Measurements from ENCODE around the gene CTNS. TPM values are rescaled to one million over a fixed set of nuclear protein-coding genes. Genes with fewer than 3 reads are reported as not detected.

Gene CTNS
- total and polyA plus RNA-seq, 2 of the 13 experiments (the other 11 are each of a cell fraction or from before 2014, with no cell fraction given): 9.5 to 13.7 TPM

DNA sequence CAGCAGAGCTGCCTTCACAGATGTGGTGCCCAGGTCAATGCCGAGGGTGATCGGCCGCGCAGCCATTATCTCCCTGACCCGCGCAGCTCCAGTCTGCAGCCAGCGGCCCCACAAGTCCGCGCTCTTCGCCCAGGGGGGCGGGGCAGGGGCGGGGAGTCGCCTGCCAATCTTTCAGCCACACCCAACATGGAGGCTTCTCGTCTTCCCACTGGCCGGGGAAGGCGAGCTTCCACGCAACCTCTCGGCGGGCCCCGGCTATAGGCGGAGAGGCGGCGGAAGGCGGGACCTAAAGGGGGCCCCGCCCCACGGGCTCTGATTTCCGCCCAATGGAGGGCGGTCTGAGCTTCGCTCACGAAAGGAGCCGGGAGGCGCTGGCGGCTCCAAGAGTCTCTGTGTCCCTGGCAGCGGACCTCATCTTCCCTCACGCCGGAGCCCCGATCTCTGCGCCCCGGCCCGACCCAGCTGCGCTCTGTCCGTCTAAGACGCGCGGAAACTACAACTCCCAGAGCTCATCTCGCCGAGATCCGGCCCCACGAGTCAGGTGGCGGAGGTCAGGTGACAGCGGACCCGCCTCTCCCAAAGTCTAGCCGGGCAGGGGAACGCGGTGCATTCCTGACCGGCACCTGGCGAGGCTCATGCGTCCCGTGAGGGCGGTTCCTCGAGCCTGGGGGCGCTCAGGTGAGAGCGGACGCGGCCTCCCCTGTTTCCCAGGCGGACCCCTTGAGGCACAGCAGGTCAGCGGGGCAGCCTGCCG is at the start of gene CTNS, which contains the start of gene SHPK (continued):
- TF ChIP-seq ATF7 (IDR thresholded peaks at IDR 0.05) (no peak), ATF7 (CRISPR knock-in tag; IDR thresholded peaks at IDR 0.05) (no peak), NR2F6 (IDR thresholded peaks at IDR 0.05) (no peak; the same call in 1 of the 2 replicates), NR2F6 (CRISPR knock-in tag; IDR thresholded peaks at IDR 0.05) (peak; percentile 57; the same call in 1 of the 2 replicates), FOSL1 (CRISPR knock-in tag; IDR thresholded peaks at IDR 0.05; ENCODE audit: borderline replicate concordance) (no peak), KAT8 (CRISPR knock-in tag; IDR thresholded peaks at IDR 0.05) (peak; percentile 90), YY1 (IDR thresholded peaks at IDR 0.05; ENCODE audit: insufficient read depth, insufficient replicate concordance, low read depth, low read length) (peak; percentile 86), ZFY (CRISPR knock-in tag; IDR thresholded peaks at IDR 0.05) (peak; percentile 66), ZNF878 (CRISPR knock-in tag; IDR thresholded peaks at IDR 0.05) (no peak), ARHGAP35 (CRISPR knock-in tag; IDR thresholded peaks at IDR 0.05; ENCODE audit: borderline replicate concordance) (peak; percentile 72), FOXK2 (IDR thresholded peaks at IDR 0.05) (no peak), ZNF333 (CRISPR knock-in tag; IDR thresholded peaks at IDR 0.05; ENCODE audit: borderline replicate concordance) (peak; percentile 83), KAT7 (CRISPR knock-in tag; IDR thresholded peaks at IDR 0.05; ENCODE audit: borderline replicate concordance) (no peak; the same call in 1 of the 2 replicates), GTF3A (CRISPR knock-in tag; conservative IDR thresholded peaks at IDR 0.05) (no peak), ZNF776 (CRISPR knock-in tag; IDR thresholded peaks at IDR 0.05) (peak; percentile 86), SP1 (IDR thresholded peaks at IDR 0.05) (0 out of 2 replicates have a peak, but pooled peaks have one; percentile 60), SP1 (CRISPR knock-in tag; IDR thresholded peaks at IDR 0.05) (peak; percentile 90), CCDC6 (CRISPR knock-in tag; IDR thresholded peaks at IDR 0.05) (no peak; the same call in 1 of the 2 replicates), REPIN1 (CRISPR knock-in tag; IDR thresholded peaks at IDR 0.05; ENCODE audit: borderline replicate concordance, low read depth) (0 out of 2 replicates have a peak, but pooled peaks have one; percentile 22), MAF1 (CRISPR knock-in tag; IDR thresholded peaks at IDR 0.05; ENCODE audit: borderline replicate concordance) (0 out of 2 replicates have a peak, but pooled peaks have one; percentile 56), POLR2AphosphoS5 (IDR thresholded peaks at IDR 0.05; ENCODE audit: low read depth, low read length) (peak; percentile 86), PHF20 (CRISPR knock-in tag; IDR thresholded peaks at IDR 0.05) (peak; percentile 87), TEAD3 (CRISPR knock-in tag; optimal IDR thresholded peaks at IDR 0.05; ENCODE audit: borderline replicate concordance) (peak; percentile 85), ZNF121 (CRISPR knock-in tag; IDR thresholded peaks at IDR 0.05) (0 out of 2 replicates have a peak, but pooled peaks have one; percentile 39), ZNF550 (CRISPR knock-in tag; IDR thresholded peaks at IDR 0.05; ENCODE audit: borderline replicate concordance) (peak; percentile 27; the same call in 1 of the 2 replicates), SIX4 (CRISPR knock-in tag; IDR thresholded peaks at IDR 0.05) (peak; percentile 53), RFX1 (IDR thresholded peaks at IDR 0.05) (no peak), ZNF484 (CRISPR knock-in tag; IDR thresholded peaks at IDR 0.05; ENCODE audit: borderline replicate concordance, low read depth) (0 out of 2 replicates have a peak, but pooled peaks have one; percentile 57), HCFC1 (IDR thresholded peaks at IDR 0.05; ENCODE audit: low read depth, low read length) (peak; percentile 86)
- TF ChIP-seq, protein P1, sequence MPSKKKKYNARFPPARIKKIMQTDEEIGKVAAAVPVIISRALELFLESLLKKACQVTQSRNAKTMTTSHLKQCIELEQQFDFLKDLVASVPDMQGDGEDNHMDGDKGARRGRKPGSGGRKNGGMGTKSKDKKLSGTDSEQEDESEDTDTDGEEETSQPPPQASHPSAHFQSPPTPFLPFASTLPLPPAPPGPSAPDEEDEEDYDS (CRISPR knock-in tag; IDR thresholded peaks at IDR 0.05): peak; percentile 71
- TF ChIP-seq, protein P2, sequence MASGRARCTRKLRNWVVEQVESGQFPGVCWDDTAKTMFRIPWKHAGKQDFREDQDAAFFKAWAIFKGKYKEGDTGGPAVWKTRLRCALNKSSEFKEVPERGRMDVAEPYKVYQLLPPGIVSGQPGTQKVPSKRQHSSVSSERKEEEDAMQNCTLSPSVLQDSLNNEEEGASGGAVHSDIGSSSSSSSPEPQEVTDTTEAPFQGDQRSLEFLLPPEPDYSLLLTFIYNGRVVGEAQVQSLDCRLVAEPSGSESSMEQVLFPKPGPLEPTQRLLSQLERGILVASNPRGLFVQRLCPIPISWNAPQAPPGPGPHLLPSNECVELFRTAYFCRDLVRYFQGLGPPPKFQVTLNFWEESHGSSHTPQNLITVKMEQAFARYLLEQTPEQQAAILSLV (CRISPR knock-in tag; IDR thresholded peaks at IDR 0.05; ENCODE audit: borderline replicate concordance): no peak; the same call in 1 of the 2 replicates
- TF ChIP-seq, protein P3, sequence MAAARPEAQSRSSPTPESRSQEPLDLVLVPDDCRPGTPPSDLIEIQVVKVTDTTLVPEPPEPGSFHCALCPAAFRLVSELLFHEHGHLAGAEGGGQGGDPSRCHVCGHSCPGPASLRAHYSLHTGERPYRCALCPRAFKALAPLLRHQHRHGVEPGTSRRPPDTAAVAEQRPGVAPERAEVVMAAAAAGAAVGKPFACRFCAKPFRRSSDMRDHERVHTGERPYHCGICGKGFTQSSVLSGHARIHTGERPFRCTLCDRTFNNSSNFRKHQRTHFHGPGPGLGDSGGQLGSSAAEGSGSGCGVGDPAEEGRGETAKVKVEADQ (CRISPR knock-in tag; IDR thresholded peaks at IDR 0.05; ENCODE audit: borderline replicate concordance): peak; percentile 43; the same call in 1 of the 2 replicates

Measured in HepG2 (cell line).